NB4 (cell line): ENCODE results near the gene STK39.

ENCODE experiments used
- DNase-seq: peaks from one replicate; pipeline ENCODE4 v3.0.0; 2010; ENCODE audit warnings: low read depth
- H3K4me3 ChIP-seq: one replicate; pipeline ENCODE4 v1.5.1; 2011; ENCODE audit warnings: mild to moderate bottlenecking, low read depth, low read length, moderate library complexity
- MYC ChIP-seq: IDR thresholded peaks from 2 replicates; pipeline ENCODE4 v1.6.1; 2011; ENCODE audit warnings: low read depth, low read length
- POLR2A ChIP-seq: IDR thresholded peaks from 2 replicates; pipeline ENCODE4 v1.6.1; 2011; ENCODE audit warnings: mild to moderate bottlenecking; ENCODE audit not compliant: insufficient read length; ENCODE audit errors: extremely low read depth
- TF ChIP-seq, protein P1 (sequence below): IDR thresholded peaks from 2 replicates; pipeline ENCODE4 v1.6.1; 2011; ENCODE audit warnings: low read depth, low read length
- TF ChIP-seq, protein P2 (sequence below): IDR thresholded peaks from one replicate; pipeline ENCODE4 v1.5.1; 2012; ENCODE audit warnings: low read depth, low read length

Gene STK39

DNA sequence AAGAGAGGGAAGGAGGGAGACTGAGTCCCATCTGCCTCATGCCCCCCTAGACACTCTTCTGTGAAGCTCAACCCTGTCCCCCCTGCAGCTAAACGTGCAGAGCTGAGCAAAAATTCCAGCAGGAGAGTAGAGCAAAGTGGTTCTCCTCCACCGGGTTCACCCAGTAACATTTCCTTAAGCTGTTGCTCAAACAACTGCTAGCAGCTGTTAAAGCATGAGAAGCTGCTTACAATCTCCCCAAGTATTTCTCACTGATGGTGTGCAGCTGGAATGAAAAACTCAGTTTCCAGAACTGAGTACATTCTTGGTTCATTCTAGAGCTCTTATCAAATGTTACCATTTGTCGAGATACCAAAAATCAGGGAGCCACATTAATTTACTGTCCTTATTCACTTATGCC is 92.3 kb downstream of the STK39 start:
- H3K4me3 ChIP-seq = no peak overlapping the region
- TF ChIP-seq, protein P1, sequence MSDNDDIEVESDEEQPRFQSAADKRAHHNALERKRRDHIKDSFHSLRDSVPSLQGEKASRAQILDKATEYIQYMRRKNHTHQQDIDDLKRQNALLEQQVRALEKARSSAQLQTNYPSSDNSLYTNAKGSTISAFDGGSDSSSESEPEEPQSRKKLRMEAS = no peak
- TF ChIP-seq MYC (no peak), POLR2A (no peak)
- TF ChIP-seq, protein P2, sequence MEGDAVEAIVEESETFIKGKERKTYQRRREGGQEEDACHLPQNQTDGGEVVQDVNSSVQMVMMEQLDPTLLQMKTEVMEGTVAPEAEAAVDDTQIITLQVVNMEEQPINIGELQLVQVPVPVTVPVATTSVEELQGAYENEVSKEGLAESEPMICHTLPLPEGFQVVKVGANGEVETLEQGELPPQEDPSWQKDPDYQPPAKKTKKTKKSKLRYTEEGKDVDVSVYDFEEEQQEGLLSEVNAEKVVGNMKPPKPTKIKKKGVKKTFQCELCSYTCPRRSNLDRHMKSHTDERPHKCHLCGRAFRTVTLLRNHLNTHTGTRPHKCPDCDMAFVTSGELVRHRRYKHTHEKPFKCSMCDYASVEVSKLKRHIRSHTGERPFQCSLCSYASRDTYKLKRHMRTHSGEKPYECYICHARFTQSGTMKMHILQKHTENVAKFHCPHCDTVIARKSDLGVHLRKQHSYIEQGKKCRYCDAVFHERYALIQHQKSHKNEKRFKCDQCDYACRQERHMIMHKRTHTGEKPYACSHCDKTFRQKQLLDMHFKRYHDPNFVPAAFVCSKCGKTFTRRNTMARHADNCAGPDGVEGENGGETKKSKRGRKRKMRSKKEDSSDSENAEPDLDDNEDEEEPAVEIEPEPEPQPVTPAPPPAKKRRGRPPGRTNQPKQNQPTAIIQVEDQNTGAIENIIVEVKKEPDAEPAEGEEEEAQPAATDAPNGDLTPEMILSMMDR = no peak
- no peak for DNase-seq

DNA sequence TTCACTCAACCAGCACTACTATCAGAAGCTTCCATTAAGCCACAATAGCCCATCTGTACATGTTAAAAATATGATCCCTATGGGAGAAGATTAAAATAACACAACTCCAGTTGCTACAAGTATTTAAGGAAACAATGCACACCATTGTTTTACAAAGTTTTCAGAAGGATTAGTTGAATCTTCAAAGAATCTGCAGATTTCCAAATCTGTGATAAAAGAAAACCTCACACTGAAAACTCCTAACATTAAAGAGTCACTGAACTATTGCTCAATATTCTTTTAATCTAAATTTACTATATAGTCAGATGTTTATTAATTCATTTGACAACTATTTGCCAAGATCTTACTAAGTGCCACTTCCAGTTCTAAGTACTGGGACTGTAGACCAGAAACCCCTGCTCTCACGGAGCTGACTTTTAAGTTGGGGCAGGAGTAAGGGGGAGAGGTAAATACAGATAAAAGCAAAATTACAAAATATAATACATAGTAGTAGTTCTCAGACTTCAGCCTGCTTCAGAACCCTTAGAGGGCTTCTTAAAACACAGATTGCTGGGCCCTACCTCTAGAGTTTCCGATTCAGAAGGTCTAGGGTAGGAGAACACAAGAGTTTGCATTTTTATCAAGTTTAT is 94.4 kb downstream of the STK39 start:
- TF ChIP-seq, protein P1 = no peak
- TF ChIP-seq MYC = no peak
- no peak for TF ChIP-seq POLR2A
- TF ChIP-seq, protein P2 = no peak
- no peak overlapping the region for H3K4me3 ChIP-seq
- DNase-seq = no peak

DNA sequence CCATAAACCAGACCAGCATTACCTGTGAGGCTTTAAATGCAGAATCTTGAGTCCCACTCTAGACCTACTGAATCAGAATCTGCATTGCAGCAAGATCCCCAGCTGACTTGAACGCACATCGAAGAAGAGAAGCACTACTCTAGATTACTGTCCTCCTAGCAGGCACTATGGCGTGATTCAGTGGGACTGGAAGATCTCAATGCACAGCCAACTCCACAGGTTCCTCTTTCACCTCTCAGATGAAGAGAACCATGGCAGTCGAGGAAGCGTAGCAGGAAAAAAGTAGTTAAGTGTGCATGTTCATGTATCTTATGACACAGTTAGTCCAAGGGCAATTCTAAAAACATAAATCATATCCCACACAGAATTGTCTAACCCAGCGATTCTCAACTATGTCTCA is 97.4 kb downstream of the STK39 start:
- H3K4me3 ChIP-seq = no peak overlapping the region
- peak; percentile 61 for DNase-seq
- TF ChIP-seq MYC (no peak), POLR2A (no peak)
- TF ChIP-seq, protein P1 = no peak
- TF ChIP-seq, protein P2 = no peak

DNA sequence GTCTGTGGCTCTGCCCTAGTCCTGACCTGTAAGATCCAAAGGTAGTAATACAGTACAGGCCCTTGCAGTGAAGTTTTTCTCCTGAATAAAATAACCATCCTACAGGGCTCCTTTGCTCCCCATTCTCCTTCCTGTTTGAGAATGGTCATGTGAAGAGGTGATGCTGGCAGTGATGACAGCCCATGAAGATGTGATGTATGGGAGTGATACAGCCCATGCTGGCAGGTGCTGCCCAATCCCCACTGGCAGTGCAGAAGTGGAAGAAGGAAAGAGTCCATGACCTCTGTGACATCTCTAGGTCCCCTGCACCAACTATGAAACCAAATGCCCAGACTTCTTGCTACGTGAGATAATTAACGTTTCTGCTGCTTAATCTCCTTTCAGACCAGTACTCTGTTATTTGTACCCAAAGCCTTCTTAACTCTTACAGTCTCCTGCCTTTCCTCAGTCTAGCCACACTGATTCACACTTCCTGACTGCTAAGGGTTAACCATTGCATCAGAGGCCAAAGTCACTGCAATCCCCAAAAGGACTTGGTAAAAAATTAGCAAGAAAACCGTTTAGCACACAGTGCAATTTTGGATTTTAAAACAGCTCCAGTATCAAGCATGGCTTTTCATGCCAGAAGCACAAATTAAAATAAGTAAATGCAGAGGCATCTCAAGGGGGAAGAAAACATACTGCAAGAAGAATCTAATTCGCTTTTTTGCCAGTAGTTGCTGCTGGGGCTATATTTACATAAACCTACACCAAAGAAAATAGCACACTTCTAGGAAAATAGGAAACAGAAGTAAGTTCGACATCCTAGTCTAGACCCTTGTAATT is 98.0 kb downstream of the STK39 start:
- DNase-seq = peak; percentile 85
- TF ChIP-seq POLR2A (no peak), MYC (no peak)
- TF ChIP-seq, protein P2 = no peak
- TF ChIP-seq, protein P1 = no peak
- H3K4me3 ChIP-seq = no peak overlapping the region

DNA sequence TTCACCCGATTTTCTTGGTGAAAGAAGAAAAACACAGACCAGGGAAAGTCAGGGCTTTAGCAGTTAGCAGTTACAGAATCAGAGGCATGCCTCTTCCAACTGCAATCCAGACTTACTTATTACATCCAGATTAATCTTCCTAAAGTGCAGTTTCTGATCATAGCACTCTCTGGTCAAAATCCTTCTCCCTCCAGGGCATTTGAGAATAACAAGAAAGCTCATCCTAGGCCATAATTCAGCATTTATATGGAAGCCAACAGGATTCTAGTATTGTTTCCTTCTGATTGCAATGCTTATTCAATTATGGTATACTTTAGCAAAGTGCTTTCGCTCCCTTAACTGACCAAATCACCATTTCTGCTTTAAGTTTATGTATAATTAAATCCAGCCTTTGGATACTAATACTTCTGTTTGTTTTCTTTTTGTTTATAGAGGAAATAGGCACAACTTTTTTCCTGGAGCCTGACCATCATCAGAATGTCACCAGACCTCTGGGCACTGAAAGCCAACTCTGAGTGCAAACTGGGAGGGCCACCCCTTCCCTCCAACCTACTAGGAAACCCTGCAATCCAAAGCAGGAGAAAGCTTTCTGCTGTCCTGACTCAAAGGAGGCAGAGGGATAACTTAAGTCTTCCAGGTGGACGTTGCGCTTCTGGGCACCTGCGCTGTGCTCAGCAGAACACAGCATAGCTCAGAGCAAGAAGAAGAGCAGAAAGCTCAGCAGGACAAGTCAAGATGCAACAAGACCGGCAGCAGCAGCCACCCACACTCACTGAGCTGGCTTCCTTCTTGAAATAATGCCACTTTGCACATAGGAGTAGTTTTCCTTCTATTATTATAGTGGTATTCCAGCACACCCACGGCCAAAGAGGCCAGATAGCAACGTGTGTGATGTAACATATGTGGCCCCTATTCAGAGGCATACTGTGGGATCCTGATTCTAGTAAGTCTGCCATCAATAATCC is 99.3 kb downstream of the STK39 start:
- TF ChIP-seq, protein P1 = no peak
- no peak for TF ChIP-seq POLR2A
- TF ChIP-seq MYC = no peak
- TF ChIP-seq, protein P2 = no peak
- no peak for DNase-seq
- no peak overlapping the region for H3K4me3 ChIP-seq
